Renal pelvis (tissue), 12 donors: ENCODE measurements around the gene HIKESHI. TPM values are rescaled to one million over a fixed set of nuclear protein-coding genes. Genes with fewer than 3 reads are reported as not detected.

Source experiments
- DNase-seq: peaks from one replicate; pipeline ENCODE4 v3.0.0-alpha.2; 2013
- long read RNA-seq, 16 experiments: transcript quantifications; one replicate each; lab custom pipeline, GENCODE V29; 2026
- polyA plus RNA-seq, 3 donors: library from polyadenylated mRNA; unstranded; fragments of 120-200 nt; gene quantifications; one replicate each; pipeline ENCODE4 v1.2.1, GENCODE V29; 2013; ENCODE audit not compliant: insufficient read length in 3 of 3

HIKESHI gene, protein sequence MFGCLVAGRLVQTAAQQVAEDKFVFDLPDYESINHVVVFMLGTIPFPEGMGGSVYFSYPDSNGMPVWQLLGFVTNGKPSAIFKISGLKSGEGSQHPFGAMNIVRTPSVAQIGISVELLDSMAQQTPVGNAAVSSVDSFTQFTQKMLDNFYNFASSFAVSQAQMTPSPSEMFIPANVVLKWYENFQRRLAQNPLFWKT
- polyA plus RNA-seq: 10 to 100 TPM; 45.6 to 49.6 (median 46.7) TPM
- long read RNA-seq, donor 1, transcript HIKESHI-201 (5 exons, 1,113 nt): major isoform, 29 of 74 reads
- long read RNA-seq, donor 1, transcript HIKESHI-207 (4 exons, 1,694 nt): minor isoform, 9 of 74 reads
- long read RNA-seq, donor 1, partial matches to known transcripts: 33 of 74 reads
- long read RNA-seq, donor 1, other reads (novel, unspliced or antisense): 0 of 74 reads
- long read RNA-seq, donor 2, transcript HIKESHI-207 (4 exons, 1,694 nt): minor isoform, 5 of 97 reads
- long read RNA-seq, donor 2, transcript HIKESHI-201 (5 exons, 1,113 nt): major isoform, 46 of 97 reads
- long read RNA-seq, donor 2, partial matches to known transcripts: 43 of 97 reads
- long read RNA-seq, donor 2, other reads (novel, unspliced or antisense): 0 of 97 reads
- long read RNA-seq, donor 3, transcript HIKESHI-201 (5 exons, 1,113 nt): major isoform, 31 of 60 reads
- long read RNA-seq, donor 3, partial matches to known transcripts: 22 of 60 reads
- long read RNA-seq, donor 3, other reads (novel, unspliced or antisense): 0 of 60 reads
- long read RNA-seq, donor 4, transcript HIKESHI-201 (5 exons, 1,113 nt): major isoform, 43 of 83 reads
- long read RNA-seq, donor 4, transcript HIKESHI-205 (4 exons, 715 nt): minor isoform, 7 of 83 reads
- long read RNA-seq, donor 4, partial matches to known transcripts: 29 of 83 reads
- long read RNA-seq, donor 4, other reads (novel, unspliced or antisense): 0 of 83 reads
- long read RNA-seq, donor 5, transcript HIKESHI-201 (5 exons, 1,113 nt): major isoform, 22 of 38 reads
- long read RNA-seq, donor 5, partial matches to known transcripts: 12 of 38 reads
- long read RNA-seq, donor 5, other reads (novel, unspliced or antisense): 0 of 38 reads
- long read RNA-seq, donor 6, transcript HIKESHI-205 (4 exons, 715 nt): minor isoform, 6 of 69 reads
- long read RNA-seq, donor 6, transcript HIKESHI-201 (5 exons, 1,113 nt): major isoform, 36 of 69 reads
- long read RNA-seq, donor 6, partial matches to known transcripts: 23 of 69 reads
- long read RNA-seq, donor 6, other reads (novel, unspliced or antisense): 0 of 69 reads
- long read RNA-seq, donor 7, transcript HIKESHI-207 (4 exons, 1,694 nt): minor isoform, 6 of 63 reads
- long read RNA-seq, donor 7, transcript HIKESHI-201 (5 exons, 1,113 nt): major isoform, 31 of 63 reads
- long read RNA-seq, donor 7, partial matches to known transcripts: 22 of 63 reads
- long read RNA-seq, donor 7, other reads (novel, unspliced or antisense): 0 of 63 reads
- long read RNA-seq, donor 8, transcript HIKESHI-201 (5 exons, 1,113 nt): major isoform, 20 of 39 reads
- long read RNA-seq, donor 8, partial matches to known transcripts: 14 of 39 reads
- long read RNA-seq, donor 8, other reads (novel, unspliced or antisense): 0 of 39 reads
- long read RNA-seq, donor 9, transcript HIKESHI-207 (4 exons, 1,694 nt): minor isoform, 7 of 77 reads
- long read RNA-seq, donor 9, transcript HIKESHI-201 (5 exons, 1,113 nt): major isoform, 38 of 77 reads
- long read RNA-seq, donor 9, partial matches to known transcripts: 28 of 77 reads
- long read RNA-seq, donor 9, other reads (novel, unspliced or antisense): 0 of 77 reads
- long read RNA-seq, donor 10, transcript HIKESHI-201 (5 exons, 1,113 nt): major isoform, 23 of 60 reads
- long read RNA-seq, donor 10, transcript HIKESHI-207 (4 exons, 1,694 nt): minor isoform, 6 of 60 reads
- long read RNA-seq, donor 10, transcript HIKESHI-205 (4 exons, 715 nt): minor isoform, 7 of 60 reads
- long read RNA-seq, donor 10, partial matches to known transcripts: 20 of 60 reads
- long read RNA-seq, donor 10, other reads (novel, unspliced or antisense): 0 of 60 reads
- long read RNA-seq, donor 11, transcript HIKESHI-201 (5 exons, 1,113 nt): major isoform, 29 of 48 reads
- long read RNA-seq, donor 11, partial matches to known transcripts: 15 of 48 reads
- long read RNA-seq, donor 11, other reads (novel, unspliced or antisense): 0 of 48 reads
- long read RNA-seq, donor 12, transcript HIKESHI-201 (5 exons, 1,113 nt): major isoform, 29 of 81 reads
- long read RNA-seq, donor 12, transcript HIKESHI-207 (4 exons, 1,694 nt): minor isoform, 6 of 81 reads
- long read RNA-seq, donor 12, partial matches to known transcripts: 44 of 81 reads
- long read RNA-seq, donor 12, other reads (novel, unspliced or antisense): 0 of 81 reads
- long read RNA-seq, donor 13, transcript HIKESHI-201 (5 exons, 1,113 nt): major isoform, 13 of 29 reads
- long read RNA-seq, donor 13, partial matches to known transcripts: 12 of 29 reads
- long read RNA-seq, donor 13, other reads (novel, unspliced or antisense): 0 of 29 reads
- long read RNA-seq, donor 14: 0 reads
- long read RNA-seq, donor 15, transcript HIKESHI-201 (5 exons, 1,113 nt): major isoform, 37 of 68 reads
- long read RNA-seq, donor 15, partial matches to known transcripts: 20 of 68 reads
- long read RNA-seq, donor 15, other reads (novel, unspliced or antisense): 0 of 68 reads
- long read RNA-seq, donor 16, transcript HIKESHI-201 (5 exons, 1,113 nt): major isoform, 40 of 68 reads
- long read RNA-seq, donor 16, partial matches to known transcripts: 22 of 68 reads
- long read RNA-seq, donor 16, other reads (novel, unspliced or antisense): 0 of 68 reads

DNA sequence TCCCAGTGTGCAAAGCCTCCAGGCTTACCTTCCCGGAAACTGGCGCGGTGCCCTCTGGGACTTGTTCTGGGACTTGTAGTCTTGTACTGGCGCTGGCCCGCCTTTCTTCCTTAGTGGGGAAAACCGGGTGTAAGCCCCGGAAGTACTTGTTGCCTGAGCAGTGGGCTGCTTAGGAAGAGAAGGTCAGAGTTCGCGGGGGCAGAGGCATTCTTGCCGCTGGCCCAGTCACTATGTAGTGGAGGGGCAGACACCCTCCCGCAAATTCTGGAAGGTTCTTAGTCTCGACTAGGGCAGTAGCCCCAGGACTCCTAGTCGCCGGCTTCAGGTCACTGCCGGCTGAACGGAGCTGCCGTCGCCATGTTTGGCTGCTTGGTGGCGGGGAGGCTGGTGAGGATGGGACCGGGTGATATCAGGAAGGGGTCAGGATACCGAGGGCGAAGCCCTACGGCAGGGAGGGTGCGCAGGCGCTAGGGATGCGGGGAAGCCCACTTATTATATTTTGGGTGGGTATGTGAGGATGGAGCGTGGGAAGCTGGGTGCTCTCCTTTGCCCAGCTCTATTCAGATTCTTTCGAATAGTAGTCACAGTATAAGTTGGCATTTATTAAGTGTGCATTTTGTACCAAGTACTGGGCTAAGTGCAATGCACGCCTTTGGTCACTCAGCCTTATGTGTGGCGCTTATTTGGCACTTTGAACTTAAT lies at the start of gene HIKESHI:
TSS of gene HIKESHI (plus strand) at position 149 of the 702 bp plus-strand sequence. CDS start at position 358, 209 bp downstream.
- peak; percentile 98 for DNase-seq

- DNase-seq: no peak
Measured at GRCh38 chr11:86255896-86256295, 46.1 kb upstream of the HIKESHI start.

- no peak for DNase-seq
Measured at GRCh38 chr11:86256608-86257007, 45.4 kb upstream of the HIKESHI start.

GRCh38 chr11:86257446-86257845 lies 44.6 kb upstream of the HIKESHI start:
- no peak for DNase-seq

DNA sequence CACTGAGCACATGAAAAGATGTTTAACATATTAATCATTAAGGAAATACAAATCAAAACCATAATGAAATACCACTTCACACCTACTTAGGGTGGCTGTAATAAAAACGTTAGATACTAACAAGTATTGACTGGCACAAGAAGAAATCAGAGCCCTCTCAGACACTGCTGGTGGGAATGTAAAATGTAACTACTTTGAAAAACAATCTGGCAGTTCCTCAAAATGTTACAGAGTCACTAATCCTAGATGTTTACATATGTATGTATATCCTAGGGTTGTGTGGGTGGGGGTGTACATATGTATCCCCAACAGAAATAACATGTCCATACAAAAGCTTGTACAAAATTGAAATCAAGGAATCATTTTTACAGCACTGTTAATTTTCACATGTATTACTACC lies 42.3 kb upstream of the HIKESHI start:
- no peak for DNase-seq

DNA sequence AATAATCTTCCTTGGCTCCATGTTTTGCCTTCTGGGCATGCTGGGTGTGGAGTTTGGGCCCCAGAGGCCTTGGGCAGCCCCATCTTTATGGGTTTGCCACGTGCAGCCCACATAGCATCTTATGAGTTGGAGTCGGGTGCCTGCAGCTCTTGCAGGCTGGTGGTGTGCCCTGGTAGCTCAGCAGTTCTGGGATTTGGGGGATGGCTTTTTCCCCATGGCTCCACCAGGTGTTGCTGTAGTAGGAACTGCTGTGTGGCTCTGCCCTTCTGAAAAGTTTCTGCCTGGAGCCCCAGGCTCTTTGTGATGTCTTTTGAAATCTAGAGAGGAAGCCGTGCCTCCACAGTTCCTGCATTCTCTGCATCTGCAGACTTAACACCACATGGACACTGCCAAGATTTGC lies 40.7 kb upstream of the HIKESHI start:
- DNase-seq: no peak

DNA sequence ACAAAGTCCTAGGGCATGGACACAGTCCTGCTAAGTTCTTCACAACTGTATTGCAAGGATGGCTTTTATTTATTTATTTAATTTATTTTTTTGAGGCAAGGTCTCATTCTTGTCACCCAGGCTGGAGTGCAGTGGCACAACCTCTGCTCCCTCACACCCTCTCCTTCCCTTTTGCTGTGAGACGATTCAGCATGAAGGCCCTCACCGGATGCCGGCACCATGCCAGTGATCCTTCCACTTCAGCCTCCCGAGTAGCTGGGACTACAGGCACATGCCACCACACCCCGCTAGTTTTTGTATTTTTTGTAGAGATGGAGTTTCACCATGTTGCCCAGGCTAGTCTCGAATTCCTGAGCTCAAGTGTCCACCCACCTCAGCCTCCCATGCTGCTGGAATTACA lies 39.7 kb upstream of the HIKESHI start:
- DNase-seq: no peak

GRCh38 chr11:86264649-86265048 lies 37.4 kb upstream of the HIKESHI start:
- no peak for DNase-seq

DNA sequence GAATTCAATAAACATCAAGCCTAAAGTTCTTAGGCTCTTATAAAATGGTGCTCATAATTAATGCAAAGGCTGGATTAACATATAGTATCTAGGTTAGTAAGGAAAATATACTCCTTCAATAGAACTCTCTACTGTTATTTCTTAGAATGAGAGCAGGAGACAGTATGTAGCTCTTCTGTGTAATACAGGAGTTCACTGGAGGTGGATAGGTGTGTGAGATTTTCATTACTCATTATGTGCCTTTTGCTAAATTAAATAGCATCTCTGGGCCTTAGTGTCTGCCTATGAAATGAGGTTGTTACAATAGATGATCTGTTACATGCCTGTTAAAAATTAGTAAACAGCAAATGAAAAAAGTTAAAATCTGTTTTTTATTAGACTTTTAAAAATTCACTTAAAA lies 36.8 kb upstream of the HIKESHI start:
- no peak for DNase-seq

DNA sequence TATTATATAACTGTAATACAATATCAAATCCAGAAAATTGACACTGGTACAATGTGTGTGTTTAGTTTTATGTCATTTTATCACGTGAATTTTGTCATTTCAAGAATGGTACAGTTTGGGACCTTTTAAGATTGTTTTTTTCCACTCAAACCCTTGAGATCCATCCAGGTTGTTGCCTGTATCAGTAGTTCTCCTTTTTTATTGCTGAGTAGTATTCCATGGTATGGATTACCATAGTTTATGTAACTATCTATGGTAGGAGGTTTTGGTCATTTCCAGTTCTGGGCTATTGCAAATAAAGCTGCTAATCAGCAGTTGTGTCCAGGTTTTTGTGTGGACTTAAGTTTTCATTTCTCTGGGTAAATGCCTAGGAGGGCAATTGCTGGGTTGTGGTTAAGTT lies 32.4 kb upstream of the HIKESHI start:
- DNase-seq: no peak

- no peak for DNase-seq
Measured at GRCh38 chr11:86274503-86274902, 27.5 kb upstream of the HIKESHI start.

- no peak for DNase-seq
Measured at GRCh38 chr11:86274999-86275398, 27.0 kb upstream of the HIKESHI start.

DNA sequence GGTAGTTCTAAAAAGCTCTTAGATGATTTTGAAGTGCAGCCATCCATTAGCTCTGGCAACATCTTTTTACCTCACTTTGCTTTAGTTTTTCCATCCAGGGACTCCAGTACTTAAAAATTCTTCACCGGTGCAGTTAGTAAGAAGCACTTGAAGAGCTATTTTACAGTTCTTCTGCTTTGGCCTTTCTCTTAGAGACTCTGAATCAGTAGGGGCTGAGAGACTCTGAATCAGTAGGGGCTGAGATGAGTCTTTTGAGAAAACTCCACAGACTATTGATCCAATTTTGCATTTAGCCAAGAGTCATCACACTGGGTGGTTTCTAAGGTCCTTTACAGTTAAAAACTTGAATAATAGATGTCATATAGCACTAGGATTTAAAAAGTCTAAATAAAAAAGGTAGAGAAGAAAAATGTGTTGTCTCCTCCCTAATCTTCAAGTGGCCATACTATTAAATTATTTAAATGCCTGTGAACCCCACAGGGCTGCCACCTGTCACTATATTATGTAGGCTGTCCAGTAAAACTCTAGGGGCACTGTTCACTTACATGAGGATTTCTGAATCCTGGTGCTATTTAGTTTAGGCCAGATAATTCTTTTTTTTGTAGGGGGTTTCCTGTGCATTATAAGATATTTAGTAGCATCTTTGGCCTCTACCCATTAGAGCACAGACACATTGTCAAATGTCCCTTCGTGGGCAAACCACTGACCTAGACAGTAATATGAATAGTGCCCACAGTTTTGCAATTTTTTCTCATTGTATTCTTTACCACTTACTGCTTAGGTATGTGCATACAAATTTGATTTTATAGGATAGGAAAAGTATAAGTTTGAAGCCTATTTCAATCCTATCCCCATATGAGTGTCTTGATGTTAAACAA lies 26.3 kb upstream of the HIKESHI start:
- no peak for DNase-seq

GRCh38 chr11:86277741-86278140 lies 24.3 kb upstream of the HIKESHI start:
- no peak for DNase-seq

DNA sequence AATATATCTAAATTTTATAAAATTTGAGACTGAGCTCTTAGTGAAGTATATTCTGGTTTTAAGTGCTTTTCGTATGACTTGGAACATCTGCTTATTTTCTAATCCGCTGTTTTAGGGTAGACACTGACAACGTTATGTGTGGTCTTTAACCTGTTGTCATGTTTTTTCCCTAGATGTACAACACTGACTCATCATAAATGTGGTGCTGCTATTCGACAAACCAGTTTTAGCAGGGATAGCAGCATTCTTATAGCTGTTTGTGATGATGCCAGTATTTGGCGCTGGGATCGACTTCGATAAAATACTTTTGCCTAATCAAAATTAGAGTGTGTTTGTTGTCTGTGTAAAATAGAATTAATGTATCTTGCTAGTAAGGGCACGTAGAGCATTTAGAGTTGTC lies 23.8 kb upstream of the HIKESHI start:
- DNase-seq: no peak

DNA sequence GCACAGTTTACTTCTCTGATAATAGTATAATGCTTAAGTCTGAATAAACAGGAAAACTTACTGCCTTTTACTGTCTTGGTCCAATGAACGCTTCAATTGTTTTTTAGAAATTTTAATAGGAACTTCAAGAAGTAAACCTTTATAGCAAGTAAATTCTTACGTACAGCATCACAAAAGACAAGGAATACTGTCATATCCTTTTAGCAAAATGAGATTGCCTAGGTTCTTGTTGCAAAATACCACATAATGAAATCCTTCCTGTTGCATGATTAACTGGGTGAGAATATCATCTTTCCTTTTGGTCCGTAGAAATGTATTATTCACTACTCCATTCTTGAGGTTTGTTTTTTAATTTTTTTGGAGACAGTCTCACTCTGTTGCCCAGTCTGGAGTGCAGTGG lies 22.3 kb upstream of the HIKESHI start:
- no peak for DNase-seq

- DNase-seq: no peak
Measured at GRCh38 chr11:86287468-86287796, 14.6 kb upstream of the HIKESHI start.
